ENCODE measurements around the gene FOXC2.

The FOXC2 gene

DNA sequence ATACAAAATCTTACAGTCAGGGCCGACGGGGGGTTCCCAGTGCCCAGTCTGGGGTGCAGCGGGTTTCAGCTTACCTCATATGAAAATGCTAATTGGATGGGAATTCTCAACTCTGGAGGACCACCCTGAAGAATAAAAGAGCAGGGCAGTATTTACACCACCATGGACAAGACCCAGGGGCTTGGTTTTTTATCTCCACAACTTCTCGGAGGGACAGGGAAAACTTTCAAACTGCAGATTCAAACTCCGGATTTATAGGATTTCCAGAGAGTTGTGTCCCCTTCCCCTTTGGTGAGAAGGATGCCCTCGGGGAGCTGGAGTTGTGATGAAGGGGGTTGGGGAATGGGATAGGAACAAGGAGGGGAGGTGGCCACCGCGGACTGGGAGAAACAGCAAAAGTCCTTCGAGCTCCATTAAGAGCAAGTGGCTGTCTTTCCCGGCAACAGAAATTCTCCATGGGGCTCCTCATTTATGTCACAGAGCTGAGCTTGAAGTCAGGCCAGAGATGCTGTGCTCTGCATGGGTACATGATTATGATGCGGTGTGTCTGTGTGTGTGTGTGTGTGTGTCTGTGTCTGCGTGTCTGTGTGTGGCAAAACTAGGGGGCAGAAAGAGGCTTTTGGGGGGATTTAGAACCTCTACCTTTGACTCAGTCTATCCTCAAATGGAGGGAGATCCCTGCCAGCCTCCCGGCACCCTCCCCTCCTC lies 27.4 kb downstream of the FOXC2 start:
- DNase-seq = no peak

DNA sequence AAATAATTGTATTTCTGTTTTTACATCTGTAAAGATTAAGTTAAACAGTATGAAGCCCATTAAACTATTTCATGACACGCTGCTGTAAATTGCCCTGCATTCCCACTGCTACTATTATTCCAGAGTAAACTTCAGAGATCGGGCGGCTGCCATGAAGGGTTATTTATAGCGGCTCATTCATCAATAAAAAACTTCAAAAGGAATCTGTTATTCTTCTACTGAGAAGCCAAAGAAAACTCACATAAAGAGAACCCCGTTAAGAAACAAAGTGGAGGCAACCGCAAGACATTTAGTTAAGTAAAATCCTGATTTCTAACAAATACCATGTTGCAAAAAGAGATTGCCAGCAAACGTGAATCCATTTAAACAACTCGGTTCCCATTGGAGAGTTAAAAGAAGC lies 28.1 kb downstream of the FOXC2 start:
- no peak for DNase-seq

DNA sequence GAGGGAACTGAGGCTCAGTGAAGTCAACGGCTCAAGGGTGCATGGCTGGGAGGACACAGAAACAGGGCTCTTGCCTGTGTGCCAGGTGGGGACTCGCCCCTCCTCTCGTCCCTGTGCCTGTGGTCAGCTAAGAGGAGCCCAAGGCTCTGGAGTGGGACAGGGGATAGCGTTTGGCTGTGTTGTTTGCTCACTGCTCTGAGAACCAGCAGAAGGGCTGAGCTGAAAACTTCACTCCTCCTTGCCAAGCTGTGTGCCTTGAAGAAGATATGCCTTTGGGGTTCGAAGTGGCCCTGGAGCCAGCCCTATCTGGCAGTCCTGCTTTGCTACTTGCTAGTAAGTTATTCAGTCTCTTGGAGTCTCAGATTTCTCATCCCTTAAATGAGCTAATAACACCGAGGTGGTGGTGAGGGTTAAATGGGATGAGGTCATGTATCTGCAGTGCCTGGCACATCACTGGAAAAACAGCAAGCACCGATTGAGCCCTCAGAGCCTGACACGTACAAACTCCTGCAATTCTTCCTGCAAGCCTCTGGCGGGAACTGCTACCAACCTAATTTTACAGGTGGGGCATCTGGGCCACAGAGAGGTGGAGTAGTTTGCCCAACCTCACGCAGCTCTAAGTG lies 29.5 kb downstream of the FOXC2 start:
- no peak for DNase-seq

DNA sequence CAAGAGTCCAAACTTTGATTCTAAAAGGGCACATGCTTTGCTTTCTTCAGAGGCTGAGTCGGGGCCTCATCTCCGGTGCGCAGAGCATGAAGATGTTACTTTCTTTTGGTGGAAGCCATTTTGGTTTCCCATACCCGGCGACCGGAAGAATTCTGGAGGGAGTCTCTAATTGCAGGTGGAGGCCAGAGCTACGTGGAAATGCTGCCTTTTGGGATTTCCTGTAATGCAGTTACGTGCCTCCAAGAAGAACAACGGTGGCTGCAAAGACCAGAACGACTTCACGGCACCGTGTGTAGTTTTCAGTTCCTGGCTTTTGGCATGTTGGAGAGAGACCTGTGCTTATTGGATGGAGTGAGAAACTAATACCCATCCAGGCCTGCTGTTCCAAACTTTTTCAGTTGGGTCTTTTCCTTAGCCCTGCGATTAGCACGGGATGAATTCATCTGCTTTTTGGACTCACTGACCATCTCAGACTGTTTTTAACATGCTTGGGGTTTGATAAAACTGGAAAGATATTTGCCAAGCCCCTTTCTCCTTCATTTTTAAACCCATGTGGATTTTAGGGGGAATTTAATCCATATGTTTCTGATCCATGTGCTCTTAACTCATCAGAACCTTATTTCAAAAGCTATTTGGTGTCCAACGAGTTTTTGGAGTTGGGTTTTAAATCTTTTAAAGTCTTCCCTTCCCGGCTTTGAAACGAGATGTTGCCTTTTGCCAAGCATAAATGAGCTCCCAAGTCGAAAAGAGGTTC lies 30.7 kb downstream of the FOXC2 start:
- DNase-seq = no peak

DNA sequence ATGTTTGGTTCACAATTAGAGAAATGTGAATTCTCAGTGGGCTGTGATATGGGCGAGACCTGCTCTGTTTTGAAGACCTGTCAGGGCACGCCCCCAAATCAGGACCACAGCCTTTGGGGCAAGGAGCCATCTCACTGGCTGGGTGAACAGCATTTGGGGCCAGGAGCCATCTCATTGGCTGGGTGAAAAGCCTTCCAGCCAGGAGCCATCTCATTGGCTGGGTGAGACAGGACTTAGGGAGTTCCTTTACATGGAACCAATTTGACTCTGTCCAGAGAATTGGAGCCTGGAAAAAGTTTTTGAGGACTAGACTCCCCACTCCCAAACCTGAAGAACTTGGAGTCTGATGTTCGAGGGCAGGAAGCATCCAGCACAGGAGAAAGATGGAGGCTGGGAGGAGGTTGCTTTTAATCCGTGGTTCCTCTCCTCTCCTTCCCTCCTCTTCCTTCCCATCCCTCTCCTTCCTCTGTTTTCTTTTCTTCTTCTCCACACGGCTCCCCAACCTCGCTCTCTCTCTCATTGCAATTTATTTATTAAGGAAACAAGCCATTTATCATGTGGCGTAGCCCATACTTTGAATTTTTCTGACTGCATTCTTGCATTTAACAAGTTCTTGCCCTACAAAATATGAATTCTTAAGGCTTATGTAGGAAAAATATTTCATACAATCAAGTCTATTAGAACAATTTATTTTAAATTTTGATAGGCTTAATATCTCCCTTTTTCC lies 31.4 kb downstream of the FOXC2 start:
- DNase-seq = no peak

DNA sequence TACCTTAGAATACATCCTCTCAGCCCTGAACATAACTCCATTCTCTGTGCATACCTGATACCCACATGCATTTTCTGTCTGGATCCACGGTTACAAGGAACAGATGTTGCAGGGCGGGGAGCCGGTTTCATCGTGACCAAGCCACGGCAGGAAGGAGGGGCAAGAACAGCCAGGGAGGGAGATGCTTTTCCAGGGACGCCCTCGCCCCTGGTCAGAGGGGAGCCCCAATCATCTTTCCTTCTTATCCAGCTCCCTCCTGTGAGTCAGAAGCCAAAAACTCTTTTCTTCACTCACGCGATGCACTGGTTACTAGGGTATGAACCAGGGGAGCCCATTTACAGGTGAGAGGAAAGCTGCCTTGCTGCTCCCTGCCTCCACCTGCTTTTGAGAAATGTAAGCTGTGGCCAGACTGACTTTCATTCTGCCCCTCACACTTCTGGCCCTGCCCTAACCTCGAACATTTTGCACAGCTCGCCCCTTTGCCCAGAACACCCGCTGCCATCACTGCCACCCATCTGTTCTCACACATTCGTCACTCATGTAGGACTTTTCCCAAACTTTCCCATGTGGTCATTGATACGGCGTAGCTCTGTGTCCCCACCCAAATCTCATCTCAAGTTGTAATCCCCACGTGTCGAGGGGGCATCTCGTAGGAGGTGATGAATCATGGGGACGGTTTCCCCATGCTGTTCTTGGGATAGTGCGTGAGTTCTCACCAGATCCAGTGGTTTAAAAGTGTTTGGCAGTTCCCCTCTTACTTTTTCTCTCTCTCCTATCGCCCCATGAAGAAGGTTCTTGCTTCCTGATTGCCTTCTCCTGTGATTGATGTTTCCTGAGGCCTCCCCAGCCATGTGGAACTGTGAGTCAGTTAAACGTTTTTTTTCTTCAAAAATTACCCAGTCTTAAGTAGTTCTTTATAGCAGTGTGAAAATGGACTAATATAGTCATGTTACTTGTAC lies 32.3 kb downstream of the FOXC2 start:
- DNase-seq = no peak

DNA sequence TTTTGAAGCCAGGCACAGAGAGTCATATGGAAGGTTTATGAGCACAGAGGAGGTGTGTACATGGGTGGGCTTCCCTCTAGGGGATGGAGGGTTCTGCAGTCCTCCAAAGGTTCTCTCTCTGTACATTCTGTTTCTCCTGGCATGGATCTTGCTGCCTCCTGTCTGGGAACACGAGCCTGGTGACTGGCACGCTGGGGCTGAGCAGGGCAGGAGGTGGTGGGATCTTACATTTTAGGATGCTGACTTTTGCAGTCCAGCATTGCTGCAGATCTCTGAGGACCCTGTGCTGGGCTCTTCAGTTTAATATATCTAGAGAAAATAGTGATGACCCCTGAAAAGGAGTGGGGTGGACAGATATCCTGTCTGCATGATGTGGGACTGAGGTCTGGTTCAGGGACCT lies 34.7 kb downstream of the FOXC2 start:
- no peak for DNase-seq

DNA sequence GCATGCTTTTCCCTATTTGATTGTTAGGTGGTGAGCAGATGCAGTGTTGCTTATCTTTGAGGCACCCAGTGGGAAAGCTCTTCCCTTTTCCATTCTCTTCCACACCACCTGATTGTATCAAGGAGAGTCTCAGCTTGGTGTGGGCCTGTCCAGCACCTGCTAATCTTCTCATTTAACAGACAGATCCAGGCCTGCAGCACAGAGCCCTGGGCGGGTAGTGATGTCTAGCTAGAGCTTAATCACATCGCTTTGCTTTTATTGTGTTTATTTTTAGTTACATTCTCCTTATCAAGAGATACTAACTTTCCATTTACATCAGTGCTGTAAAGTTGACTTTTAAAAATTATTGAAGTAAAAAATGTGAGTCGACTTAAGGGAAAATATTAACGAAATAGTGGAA lies 35.9 kb downstream of the FOXC2 start:
- DNase-seq = no peak

DNA sequence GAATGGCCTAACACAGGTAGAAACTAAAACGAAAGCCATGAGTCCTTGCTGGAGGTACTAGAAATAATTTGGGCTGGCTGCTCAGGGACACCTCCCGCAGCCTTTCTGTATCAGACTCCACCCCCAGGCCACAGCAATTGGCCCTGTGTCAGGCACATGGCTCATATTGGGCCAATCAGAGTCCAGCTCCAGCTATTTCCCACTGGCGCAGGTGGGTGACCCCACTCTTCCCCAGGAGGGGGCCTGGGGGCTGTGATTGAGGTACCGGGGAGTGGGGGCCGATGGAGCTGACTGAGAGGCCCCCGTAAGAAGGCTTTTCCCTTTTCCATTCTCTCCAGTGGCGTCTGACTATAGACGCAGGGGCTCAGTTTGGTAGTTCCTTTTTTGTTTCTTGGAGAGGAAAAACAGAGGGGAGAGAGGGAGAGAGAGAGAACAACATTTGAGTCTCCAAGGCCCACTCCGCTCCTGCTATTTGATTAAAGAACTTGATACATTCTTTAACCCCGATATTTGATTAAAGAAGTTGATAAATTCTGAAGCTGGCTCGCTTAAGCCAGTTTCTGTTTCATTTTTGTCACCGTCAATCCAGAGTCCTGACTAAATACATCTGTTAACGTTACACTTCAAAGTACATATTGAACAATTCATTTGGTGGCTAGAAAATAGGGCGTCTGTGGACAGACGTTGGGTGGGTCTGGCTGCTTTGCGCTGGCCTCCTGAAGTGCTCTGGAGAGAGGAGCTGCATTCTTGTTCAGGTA lies 38.0 kb downstream of the FOXC2 start:
- no peak for DNase-seq

DNA sequence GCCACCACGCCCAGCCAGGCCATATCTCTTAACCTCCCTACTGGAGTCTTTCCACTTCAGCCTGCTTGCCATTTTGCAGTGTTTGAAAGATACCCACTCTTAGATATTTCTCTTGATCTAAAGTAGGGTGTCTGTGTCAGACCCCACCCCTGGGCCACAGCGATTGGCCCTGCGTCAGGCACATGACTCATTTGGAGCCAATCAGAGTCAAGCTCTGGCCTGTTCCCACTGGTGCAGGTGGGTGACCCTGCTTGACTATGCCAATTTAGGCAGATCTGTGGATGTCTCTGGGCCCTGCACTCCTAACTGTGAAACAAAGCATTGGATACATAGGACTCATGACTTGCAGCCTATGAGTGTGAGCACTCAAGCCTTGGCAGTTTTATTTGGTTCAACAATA lies 39.3 kb downstream of the FOXC2 start:
- no peak for DNase-seq

DNA sequence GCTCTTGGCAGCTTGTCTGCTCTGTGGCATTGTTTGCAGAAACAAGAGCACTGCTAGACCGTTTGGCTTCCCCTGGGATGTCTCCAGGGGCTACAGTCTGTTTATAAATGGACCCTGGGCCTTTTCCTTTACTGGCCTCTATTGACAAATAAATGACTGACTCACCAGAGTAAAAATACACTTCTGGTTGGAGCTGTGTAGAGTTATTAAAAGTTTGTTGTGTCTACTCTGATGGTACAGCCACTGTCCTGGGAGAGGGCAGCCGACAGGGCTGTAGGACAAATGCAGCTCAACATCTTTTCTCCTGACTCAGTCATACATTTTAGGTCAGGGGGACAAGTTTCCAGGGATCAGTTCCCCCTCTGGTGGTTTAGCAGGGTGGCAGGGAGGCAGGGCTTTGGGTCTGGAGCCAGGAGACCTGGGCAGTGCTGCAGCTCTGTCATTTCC lies 41.7 kb downstream of the FOXC2 start:
- no peak for DNase-seq

DNA sequence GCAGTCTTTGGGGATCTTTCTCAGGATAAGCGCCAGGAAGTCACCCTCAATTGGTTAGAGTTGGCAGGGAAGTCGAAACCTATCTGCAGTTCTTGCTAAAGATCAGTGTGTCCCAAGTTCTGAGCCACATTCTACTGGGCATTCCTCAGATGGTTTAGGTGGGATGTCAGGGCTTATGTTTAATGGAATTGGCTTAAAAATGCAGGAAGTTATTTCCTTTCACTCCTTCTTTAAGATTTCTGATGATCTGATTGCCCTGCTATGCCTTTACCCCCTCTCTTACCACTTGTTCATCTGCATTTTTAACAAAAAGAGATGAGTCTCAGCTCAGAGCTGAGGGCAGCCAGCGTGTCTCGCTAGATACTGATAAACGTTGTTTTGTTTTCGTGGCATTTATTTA lies 42.5 kb downstream of the FOXC2 start:
- DNase-seq = no peak

DNA sequence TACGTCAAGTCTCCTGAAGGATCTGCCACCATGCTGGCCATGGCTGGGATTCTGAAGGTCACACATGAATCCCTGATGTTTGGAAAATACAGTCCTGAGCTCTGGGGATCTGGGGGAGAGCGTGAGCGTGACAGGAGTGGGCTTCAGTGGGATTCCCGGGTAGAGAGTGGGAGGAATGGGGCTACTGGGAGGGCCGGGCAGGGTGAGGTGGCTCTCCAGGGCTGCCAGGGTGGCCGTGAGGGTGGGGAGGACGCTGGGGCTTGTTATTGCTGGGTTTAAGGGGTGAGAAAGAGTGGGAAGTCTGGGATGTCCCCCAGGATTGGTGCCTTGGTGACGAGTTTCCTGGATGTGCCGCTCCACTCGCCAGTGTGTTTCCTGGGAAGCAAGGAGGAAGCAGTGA lies 43.0 kb downstream of the FOXC2 start:
- no peak for DNase-seq

DNA sequence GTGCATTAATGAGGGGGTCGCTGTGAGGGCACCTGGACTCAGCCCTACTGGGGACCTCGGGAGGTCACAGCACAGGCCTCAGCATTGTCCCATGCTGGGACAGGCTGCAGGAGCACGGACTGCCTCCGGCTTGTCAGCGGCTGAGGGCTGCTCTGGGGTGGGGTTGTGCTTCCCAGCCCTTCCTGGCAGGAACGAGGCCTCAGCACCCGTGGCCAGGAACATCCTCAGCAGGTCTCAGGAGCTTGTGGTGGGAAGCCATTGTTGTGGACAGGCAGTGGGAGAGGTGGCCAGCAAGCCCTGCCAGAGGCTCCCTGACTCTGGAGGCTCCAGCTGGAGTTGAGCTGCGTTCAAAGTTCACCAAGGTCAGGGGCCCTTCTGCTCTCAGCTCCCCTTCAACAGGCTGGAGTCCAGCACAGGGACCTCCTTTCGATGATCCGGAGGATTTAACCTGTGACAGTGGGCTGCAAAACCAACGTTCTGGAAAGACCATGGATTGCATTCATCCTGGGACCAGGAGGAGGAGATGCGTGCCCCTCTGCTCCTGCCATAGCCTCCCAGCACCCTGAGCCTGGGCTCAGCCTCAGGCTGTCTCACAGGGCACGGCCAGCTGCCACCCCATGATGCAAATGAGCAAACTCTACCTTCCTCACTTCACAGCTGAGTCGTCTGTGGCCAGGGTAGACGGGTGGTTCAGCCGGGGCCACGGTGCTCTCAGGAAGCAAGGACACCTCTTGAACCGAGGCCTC lies 44.3 kb downstream of the FOXC2 start:
- no peak for DNase-seq

DNA sequence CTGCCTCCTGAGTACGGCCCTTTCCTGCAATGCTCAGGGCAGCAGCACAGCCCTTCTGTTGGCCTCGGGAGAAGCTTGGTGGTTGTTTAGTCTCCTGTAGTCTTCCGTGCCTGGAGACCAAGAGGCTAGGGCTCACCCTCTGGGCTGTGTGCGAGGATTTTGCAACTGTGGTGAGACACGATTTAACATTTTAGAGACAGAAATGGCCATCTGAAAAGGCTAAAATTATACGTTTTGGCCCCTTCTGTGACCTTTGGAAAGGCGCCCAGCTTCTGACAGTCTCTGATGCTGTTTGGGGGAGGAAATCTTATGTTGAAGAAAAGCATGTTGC lies 44.9 kb downstream of the FOXC2 start:
- DNase-seq = no peak

DNA sequence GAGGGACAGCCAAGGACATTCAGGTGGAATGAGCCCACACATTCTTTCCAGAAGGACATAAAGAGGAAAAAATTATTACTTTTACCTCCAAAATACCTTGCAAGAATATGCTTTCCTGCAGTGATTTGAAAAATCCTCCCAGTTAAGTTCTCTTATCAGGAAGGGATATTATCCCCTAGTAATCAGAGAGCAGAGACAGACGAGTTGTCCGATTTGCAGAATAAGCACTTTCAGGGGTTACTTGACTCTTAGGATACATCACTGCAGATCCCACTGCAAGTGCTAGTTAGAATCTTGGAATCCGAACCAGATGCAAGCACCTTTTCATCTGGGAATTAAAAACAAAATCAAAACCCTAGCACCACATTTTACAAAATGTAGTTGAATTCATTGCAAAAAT lies 45.3 kb downstream of the FOXC2 start:
- DNase-seq = no peak

DNA sequence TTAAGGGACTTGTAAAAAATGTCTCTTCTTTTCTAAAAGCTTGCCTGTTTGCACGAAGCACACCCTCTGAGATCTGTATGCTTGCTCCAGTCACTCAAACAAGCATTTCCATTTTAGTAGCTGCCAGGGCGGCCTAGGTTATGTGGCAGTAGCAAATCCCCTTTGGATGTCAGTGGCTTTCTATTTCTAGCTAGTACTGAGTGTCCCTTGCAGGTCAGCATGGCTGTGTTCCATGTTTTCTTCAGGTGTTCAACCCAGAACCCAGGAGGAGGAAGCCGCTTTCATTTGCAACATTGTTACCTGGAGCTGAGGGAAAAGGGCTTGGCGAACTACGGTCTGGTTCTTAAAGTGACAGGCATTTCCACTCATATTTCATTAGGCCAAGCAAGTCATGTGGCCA lies 48.1 kb downstream of the FOXC2 start:
- no peak for DNase-seq

DNA sequence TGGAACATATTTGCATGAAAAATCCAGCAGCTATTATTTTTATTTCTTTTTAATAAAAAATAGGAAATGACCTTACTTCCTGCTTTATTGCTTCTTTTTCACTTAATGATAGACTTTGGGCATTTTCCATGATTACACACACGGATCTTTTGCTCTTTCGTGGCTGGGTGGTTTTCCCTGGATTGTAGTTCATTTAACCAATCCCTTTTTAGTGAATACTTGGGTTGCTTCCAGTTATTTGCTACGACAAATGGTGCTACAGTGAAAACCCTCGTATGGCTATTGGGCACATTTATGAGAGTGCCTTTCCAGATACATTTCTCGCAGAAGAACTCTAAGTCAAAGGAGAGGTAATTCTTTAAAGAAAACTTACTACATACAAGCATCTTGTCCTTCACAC lies 50.3 kb downstream of the FOXC2 start:
- no peak for DNase-seq

DNA sequence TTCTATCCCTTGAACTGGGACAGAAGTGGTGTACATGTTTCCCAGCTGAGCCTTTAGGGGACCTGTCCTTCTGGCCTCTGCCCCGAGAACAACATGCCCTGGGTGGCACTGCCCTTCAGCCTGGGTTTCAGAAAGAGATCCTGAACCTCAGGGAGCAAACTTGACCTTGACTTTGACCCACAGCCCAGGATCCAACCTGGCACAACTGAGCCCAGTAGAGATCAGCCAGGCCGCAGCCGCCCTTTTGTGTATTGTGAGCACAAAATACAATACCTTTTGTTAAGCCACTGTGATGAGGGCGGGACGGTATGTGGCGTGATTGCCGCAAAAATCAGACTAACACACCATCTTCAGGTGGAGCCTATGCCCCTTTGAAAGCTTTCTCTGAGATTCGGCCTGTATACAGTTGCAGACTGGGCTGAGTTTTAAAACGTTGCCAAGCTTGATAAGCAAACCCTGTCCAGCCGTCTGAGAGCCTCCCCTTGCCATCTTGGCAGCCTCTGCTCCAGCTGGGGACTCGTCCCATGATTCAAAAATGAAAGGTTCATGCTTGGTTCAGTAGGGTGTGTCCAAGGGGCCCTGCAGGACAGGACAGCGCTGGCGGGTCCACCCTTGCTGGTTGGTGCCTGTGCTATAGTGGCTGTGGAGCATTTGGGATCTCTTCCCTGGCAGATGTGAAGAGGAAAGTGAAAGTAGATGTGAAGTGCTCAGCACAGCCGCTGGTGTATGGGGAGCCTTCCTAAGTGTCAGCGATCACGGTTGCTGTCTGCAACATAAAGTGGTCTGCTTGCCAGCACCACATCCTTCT lies 52.0 kb downstream of the FOXC2 start:
- no peak for DNase-seq
